IgD-negative memory B cell (primary cell): ENCODE data around the gene UPF2. TPM values are rescaled to one million over a fixed set of nuclear protein-coding genes. Genes with fewer than 3 reads are reported as not detected.

Source experiments
- H3K27ac Mint-ChIP-seq, 3 donors: one replicate each; pipeline ENCODE4 v1.8.0; 2020 to 2022; ENCODE audit warnings: mild to moderate bottlenecking in 3 of 3, mixed read lengths in 3 of 3, moderate library complexity in 1 of 3
- H3K27me3 Mint-ChIP-seq: one replicate; pipeline ENCODE4 v1.8.0; 2021; ENCODE audit warnings: mixed read lengths
- H3K36me3 Mint-ChIP-seq: one replicate; pipeline ENCODE4 v1.8.0; 2020; ENCODE audit warnings: mild to moderate bottlenecking, mixed read lengths
- H3K4me1 Mint-ChIP-seq, 3 donors: one replicate each; pipeline ENCODE4 v1.8.0; 2020 to 2022; ENCODE audit warnings: mixed read lengths in 3 of 3, mild to moderate bottlenecking in 1 of 3
- H3K4me3 Mint-ChIP-seq, 4 donors: one replicate each; pipeline ENCODE4 v1.8.0; 2020 to 2022; ENCODE audit warnings: mild to moderate bottlenecking in 4 of 4, mixed read lengths in 4 of 4, moderate library complexity in 3 of 4
- H3K9me3 Mint-ChIP-seq, 3 donors: one replicate each; pipeline ENCODE4 v1.8.0; 2020 to 2021; ENCODE audit warnings: mixed read lengths in 3 of 3, mild to moderate bottlenecking in 1 of 3
- polyA plus RNA-seq: library from polyadenylated mRNA; unstranded; fragments of 300-500 nt; fragmentation: Illumina TruSeq; gene quantifications from one replicate; pipeline ENCODE4 v1.2.3, GENCODE V29; 2021

Gene UPF2
- polyA plus RNA-seq, 1 donor from 2014 or later, result 32.2 TPM

- H3K27ac Mint-ChIP-seq, result no peak overlapping the region
- H3K4me1 Mint-ChIP-seq, result no peaks in the 10 kb centered on the region
- no peaks in the 10 kb centered on the region for H3K36me3 Mint-ChIP-seq
- no peak overlapping the region for H3K4me3 Mint-ChIP-seq
- H3K9me3 Mint-ChIP-seq, result no peaks in the 10 kb centered on the region
- H3K27me3 Mint-ChIP-seq, result peaks cover 5% of the 10 kb centered on the region
Measured at GRCh38 chr10:11913079-11913641, 129.4 kb downstream of the UPF2 start.

DNA sequence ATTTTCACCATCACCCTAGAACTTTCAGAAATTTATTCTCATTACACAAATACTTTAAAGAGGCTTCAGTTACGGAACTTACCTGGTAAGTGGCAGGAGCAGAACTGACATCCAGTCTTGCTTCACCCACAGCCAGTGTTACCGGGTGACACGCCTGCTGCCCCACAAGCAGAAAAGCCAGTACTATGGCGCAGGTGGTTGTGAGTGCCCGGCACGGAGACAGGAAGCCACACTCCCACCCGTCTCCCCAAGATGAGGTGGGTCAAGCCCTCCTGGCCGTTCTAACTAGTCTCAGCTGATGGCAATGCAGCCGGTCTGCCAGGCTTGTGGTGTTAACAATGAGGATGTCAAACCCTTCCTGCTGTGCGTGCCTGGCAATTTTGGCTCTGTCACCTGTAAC is 132.5 kb downstream of the UPF2 start:
- H3K27me3 Mint-ChIP-seq, result peaks cover 5% of the 10 kb centered on the region

GRCh38 chr10:11909618-11910017 is 133.0 kb downstream of the UPF2 start:
- Mint-ChIP-seq H3K27me3 (peaks cover 5% of the 10 kb centered on the region), H3K9me3 (peaks cover 0 to 1% (median 0%) of the 10 kb centered on the region in 3 donors), H3K36me3 (no peaks in the 10 kb centered on the region), H3K27ac (no peak overlapping the region), H3K4me1 (peaks cover 2 to 6% (median 4%) of the 10 kb centered on the region in 3 donors), H3K4me3 (no peak overlapping the region)

More for the DNA sequence above, 132.5 kb downstream of the UPF2 start:
- H3K4me3 Mint-ChIP-seq, result no peak overlapping the region
- H3K27ac Mint-ChIP-seq, result no peak overlapping the region
- H3K9me3 Mint-ChIP-seq, result peaks cover 0 to 1% (median 0%) of the 10 kb centered on the region in 3 donors
- H3K36me3 Mint-ChIP-seq, result no peaks in the 10 kb centered on the region
- peaks cover 2 to 6% (median 4%) of the 10 kb centered on the region in 3 donors for H3K4me1 Mint-ChIP-seq

DNA sequence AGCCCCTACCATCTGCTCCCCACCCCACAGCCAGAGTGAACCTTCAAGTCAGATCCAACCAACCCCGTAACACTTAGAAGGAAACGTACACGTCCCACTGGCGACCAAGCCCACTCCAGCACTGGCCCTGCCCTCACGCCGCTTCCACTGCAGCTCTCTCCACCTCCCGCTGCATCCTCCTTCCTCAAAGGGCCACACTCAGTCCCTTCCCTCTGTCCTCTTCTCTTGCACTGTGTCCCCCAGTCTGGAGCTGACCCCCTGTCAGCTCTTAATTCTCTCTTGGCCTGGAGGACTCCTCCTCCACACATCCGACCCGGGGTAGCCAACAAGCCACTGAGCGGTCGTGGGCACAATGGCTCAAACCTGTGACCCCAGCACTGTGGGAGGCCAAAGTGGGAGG is 133.6 kb downstream of the UPF2 start:
- Mint-ChIP-seq H3K4me1 (peaks cover 2 to 6% (median 4%) of the 10 kb centered on the region in 3 donors), H3K27me3 (peaks cover 5% of the 10 kb centered on the region), H3K36me3 (no peaks in the 10 kb centered on the region), H3K9me3 (peaks cover 0 to 1% (median 0%) of the 10 kb centered on the region in 3 donors), H3K4me3 (no peak overlapping the region), H3K27ac (no peak overlapping the region)

- no peak overlapping the region for H3K4me3 Mint-ChIP-seq
- peaks cover 5% of the 10 kb centered on the region for H3K27me3 Mint-ChIP-seq
- H3K4me1 Mint-ChIP-seq, result peaks cover 2 to 6% (median 4%) of the 10 kb centered on the region in 3 donors
- no peaks in the 10 kb centered on the region for H3K36me3 Mint-ChIP-seq
- H3K9me3 Mint-ChIP-seq, result peaks cover 0 to 1% (median 0%) of the 10 kb centered on the region in 3 donors
- H3K27ac Mint-ChIP-seq, result no peak overlapping the region
Measured at GRCh38 chr10:11908536-11908935, 134.1 kb downstream of the UPF2 start.

DNA sequence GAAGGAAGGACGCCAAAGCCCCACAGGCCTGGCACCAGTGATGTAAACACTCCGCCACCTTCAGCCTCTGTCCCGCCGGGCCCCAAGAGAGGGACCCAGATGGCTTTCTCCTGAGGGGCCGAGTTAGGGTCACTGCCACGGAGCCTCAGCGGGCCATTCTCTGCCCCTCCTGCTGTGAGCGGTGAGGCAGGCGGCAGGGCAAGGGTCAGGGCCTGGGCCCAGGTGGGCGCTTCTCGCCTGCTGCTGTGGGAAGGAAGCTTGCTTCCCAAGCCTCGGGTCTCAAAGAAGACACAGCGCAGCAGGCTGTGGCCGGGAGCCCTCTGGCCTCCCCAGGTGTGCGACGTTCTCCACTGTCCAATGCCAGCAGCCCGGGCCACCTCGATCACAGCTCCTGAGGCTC is 134.7 kb downstream of the UPF2 start:
- Mint-ChIP-seq H3K4me3 (no peak overlapping the region), H3K27me3 (peaks cover 5% of the 10 kb centered on the region)

DNA sequence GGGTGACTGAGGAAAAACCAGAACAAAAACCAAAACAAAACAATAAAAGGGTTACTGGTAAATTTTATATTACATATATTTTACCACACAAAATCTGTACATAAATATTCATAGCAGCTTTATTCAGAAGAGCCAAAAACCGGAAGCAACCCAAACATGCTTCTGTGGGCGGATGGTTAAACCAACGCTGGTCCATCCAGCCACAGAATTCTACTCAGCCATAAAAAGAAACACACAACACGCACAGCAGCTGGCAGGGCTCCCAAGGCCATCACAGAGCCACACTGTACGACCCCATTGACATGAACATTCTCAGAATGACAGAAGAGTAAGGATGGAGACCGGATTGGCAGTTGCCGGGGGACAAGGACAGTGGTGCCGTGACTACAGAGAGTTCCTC is 135.9 kb downstream of the UPF2 start:
- Mint-ChIP-seq H3K4me3 (no peak overlapping the region), H3K36me3 (no peaks in the 10 kb centered on the region), H3K9me3 (peaks cover 0 to 1% (median 0%) of the 10 kb centered on the region in 3 donors), H3K27ac (no peak overlapping the region), H3K4me1 (peaks cover 2 to 6% (median 4%) of the 10 kb centered on the region in 3 donors), H3K27me3 (peaks cover 5% of the 10 kb centered on the region)

More for the DNA sequence above, 134.7 kb downstream of the UPF2 start:
- Mint-ChIP-seq H3K9me3 (peaks cover 0 to 1% (median 0%) of the 10 kb centered on the region in 3 donors), H3K4me1 (peaks cover 2 to 6% (median 4%) of the 10 kb centered on the region in 3 donors), H3K36me3 (no peaks in the 10 kb centered on the region), H3K27ac (no peak overlapping the region)

DNA sequence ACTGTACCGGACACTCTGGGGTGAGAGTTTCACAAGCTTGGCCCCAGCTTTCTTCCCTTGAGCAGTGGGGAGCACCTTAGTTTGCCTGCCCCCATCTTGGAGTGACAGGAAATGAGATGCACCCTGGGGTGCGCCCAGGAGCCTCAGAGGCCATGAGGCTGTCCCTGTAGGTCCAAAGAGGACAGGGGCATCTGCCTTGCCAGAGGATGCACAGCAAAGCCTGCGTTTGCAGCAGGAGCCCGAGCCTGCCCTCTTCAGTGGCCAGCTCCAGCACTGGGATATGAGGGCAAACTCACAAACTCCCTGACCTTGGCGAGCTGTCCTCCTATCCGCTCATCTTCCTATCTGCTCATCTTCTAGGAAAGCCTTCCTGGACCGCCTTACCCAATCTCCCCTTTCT is 140.0 kb downstream of the UPF2 start:
- Mint-ChIP-seq H3K4me3 (no peak overlapping the region), H3K9me3 (peaks cover 0 to 1% (median 0%) of the 10 kb centered on the region in 3 donors), H3K4me1 (peaks cover 2 to 6% (median 4%) of the 10 kb centered on the region in 3 donors), H3K27ac (no peak overlapping the region), H3K36me3 (no peaks in the 10 kb centered on the region), H3K27me3 (peaks cover 4% of the 10 kb centered on the region)

- Mint-ChIP-seq H3K4me1 (peaks cover 2 to 4% (median 4%) of the 10 kb centered on the region in 3 donors), H3K36me3 (no peaks in the 10 kb centered on the region), H3K4me3 (no peak overlapping the region), H3K27ac (peak overlapping the region in 1 of 3 donors; percentile 39), H3K27me3 (peaks cover 4% of the 10 kb centered on the region), H3K9me3 (peaks cover 0 to 1% (median 0%) of the 10 kb centered on the region in 3 donors)
Measured at GRCh38 chr10:11901833-11902475, 140.7 kb downstream of the UPF2 start.

DNA sequence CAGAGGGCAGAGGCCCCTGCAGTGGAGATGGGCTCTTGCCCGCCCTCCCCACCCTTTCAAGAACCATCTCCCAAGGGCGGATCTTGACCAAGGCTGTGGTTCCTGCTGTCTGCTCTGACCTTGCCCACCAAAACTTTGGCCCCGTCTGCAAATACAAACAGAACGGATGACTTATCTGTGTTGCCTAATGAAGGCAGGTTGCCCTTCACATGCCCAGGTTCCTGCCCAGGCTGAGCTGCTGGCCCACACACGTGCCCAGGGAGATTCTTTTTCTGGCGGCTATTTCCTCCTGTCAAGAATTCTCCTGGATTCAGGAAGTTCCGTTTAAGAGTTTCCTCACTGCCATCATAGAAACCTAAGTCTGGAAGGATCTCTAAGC is 141.2 kb downstream of the UPF2 start:
- no peaks in the 10 kb centered on the region for H3K9me3 Mint-ChIP-seq
- H3K4me3 Mint-ChIP-seq, result no peak overlapping the region
- no peaks in the 10 kb centered on the region for H3K36me3 Mint-ChIP-seq
- peaks cover 4% of the 10 kb centered on the region for H3K27me3 Mint-ChIP-seq
- H3K4me1 Mint-ChIP-seq, result no peaks in the 10 kb centered on the region
- no peak overlapping the region for H3K27ac Mint-ChIP-seq

- Mint-ChIP-seq H3K36me3 (no peaks in the 10 kb centered on the region), H3K4me3 (no peak overlapping the region), H3K27me3 (peaks cover 4% of the 10 kb centered on the region), H3K27ac (no peak overlapping the region), H3K9me3 (no peaks in the 10 kb centered on the region), H3K4me1 (no peaks in the 10 kb centered on the region)
Measured at GRCh38 chr10:11901036-11901301, 141.6 kb downstream of the UPF2 start.

GRCh38 chr10:11899067-11899876 is 143.3 kb downstream of the UPF2 start:
- Mint-ChIP-seq H3K4me1 (no peaks in the 10 kb centered on the region), H3K27ac (no peak overlapping the region), H3K4me3 (no peak overlapping the region), H3K27me3 (peaks cover 4% of the 10 kb centered on the region), H3K9me3 (no peaks in the 10 kb centered on the region), H3K36me3 (no peaks in the 10 kb centered on the region)

DNA sequence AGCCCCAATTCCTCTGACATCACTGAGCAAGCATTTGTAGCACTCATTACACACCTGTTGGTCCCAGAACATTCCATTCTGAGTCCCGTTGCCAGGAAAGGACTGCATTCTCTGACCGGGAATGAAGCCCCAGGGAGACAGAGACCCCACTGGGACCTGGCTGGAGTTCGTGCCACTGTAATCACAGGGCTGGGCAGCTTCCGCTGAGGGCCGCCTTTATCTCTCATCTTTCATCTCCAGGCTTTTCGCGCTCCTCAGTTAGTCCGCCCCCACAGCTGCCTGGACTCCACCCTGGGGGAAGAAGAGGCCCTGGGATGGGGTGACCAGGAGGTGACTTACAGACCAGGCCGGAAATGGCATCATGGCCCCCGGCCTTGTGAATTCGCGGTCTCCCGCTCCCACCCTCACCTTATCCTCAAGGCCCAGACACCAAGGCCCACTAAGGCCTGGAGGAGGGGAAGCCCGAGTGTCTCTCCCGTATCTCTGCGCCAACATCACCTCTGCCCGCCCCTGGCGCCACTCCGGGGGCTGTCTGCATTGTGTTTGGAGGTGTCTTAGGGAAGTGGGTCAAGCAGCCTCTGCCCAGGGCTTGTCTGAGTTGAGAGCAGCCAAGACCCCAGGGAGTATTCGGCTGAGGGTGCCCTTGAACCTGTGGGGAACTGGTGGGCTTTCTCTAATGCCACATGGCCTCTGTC is 144.1 kb downstream of the UPF2 start:
- Mint-ChIP-seq H3K9me3 (no peaks in the 10 kb centered on the region), H3K27ac (no peak overlapping the region), H3K36me3 (no peaks in the 10 kb centered on the region), H3K27me3 (peaks cover 4% of the 10 kb centered on the region), H3K4me3 (no peak overlapping the region), H3K4me1 (no peaks in the 10 kb centered on the region)

GRCh38 chr10:11898033-11898371 is 144.6 kb downstream of the UPF2 start:
- H3K27ac Mint-ChIP-seq, result no peak overlapping the region

GRCh38 chr10:11896549-11897200 is 145.9 kb downstream of the UPF2 start:
- no peak overlapping the region for H3K27ac Mint-ChIP-seq
- no peaks in the 10 kb centered on the region for H3K4me1 Mint-ChIP-seq

More at GRCh38 chr10:11898033-11898371, 144.6 kb downstream of the UPF2 start:
- H3K4me3 Mint-ChIP-seq, result no peak overlapping the region
- no peaks in the 10 kb centered on the region for H3K9me3 Mint-ChIP-seq
- no peaks in the 10 kb centered on the region for H3K36me3 Mint-ChIP-seq
- H3K4me1 Mint-ChIP-seq, result no peaks in the 10 kb centered on the region
- H3K27me3 Mint-ChIP-seq, result peaks cover 4% of the 10 kb centered on the region

More at GRCh38 chr10:11896549-11897200, 145.9 kb downstream of the UPF2 start:
- no peaks in the 10 kb centered on the region for H3K9me3 Mint-ChIP-seq
- no peak overlapping the region for H3K4me3 Mint-ChIP-seq
- peaks cover 3% of the 10 kb centered on the region for H3K27me3 Mint-ChIP-seq
- H3K36me3 Mint-ChIP-seq, result no peaks in the 10 kb centered on the region
